ENCODE results near the gene KDM2A. TPM values are rescaled to one million over a fixed set of nuclear protein-coding genes. Genes with fewer than 3 reads are reported as not detected.

Gene KDM2A
- total RNA-seq, 3 donors from 2014 or later, result 47.0 to 64.1 (median 61.9) TPM

GRCh38 chr11:67283481-67283963, 164.5 kb downstream of the KDM2A start:
- peak overlapping the region in 1 of 2 donors; percentile 35 for H3K27ac ChIP-seq
- intact Hi-C loops (cut with DNase I; ENCODE audit: low total_unique reads), result no loop called here

GRCh38 chr11:67284811-67285540, 165.9 kb downstream of the KDM2A start:
- no peak for DNase-seq (ENCODE audit: low spot score in 2 of 2)
- peaks cover 22% of the 10 kb centered on the region for H3K36me3 ChIP-seq
- TF ChIP-seq CTCF (IDR thresholded peaks at IDR 0.05) (no peak), POLR2A (IDR thresholded peaks at IDR 0.05) (no peak), POLR2AphosphoS5 (IDR thresholded peaks at IDR 0.05) (no peak)

More at GRCh38 chr11:67283481-67283963, 164.5 kb downstream of the KDM2A start:
- no peaks in the 10 kb centered on the region for H3K9me3 ChIP-seq
- no peak for DNase-seq (ENCODE audit: low spot score in 2 of 2)
- H3K4me1 ChIP-seq, result peaks cover 9 to 11% of the 10 kb centered on the region in 2 donors
- no peaks in the 10 kb centered on the region for H3K27me3 ChIP-seq
- peaks cover 22% of the 10 kb centered on the region for H3K36me3 ChIP-seq
- TF ChIP-seq CTCF (IDR thresholded peaks at IDR 0.05), result no peak
- TF ChIP-seq POLR2A (IDR thresholded peaks at IDR 0.05), result no peak
- no peak for TF ChIP-seq POLR2AphosphoS5 (IDR thresholded peaks at IDR 0.05)
- H3K4me3 ChIP-seq, result no peak overlapping the region

GRCh38 chr11:67285541-67286498, 166.8 kb downstream of the KDM2A start:
- Histone ChIP-seq H3K9me3 (no peaks in the 10 kb centered on the region), H3K4me3 (no peak overlapping the region), H3K27me3 (no peaks in the 10 kb centered on the region), H3K27ac (peak overlapping the region; percentile 97 to 99), H3K36me3 (peaks cover 20% of the 10 kb centered on the region), H3K4me1 (peaks cover 8 to 21% of the 10 kb centered on the region in 2 donors)
- intact Hi-C loops (cut with DNase I; ENCODE audit: low total_unique reads), result no loop called here
- TF ChIP-seq POLR2AphosphoS5 (IDR thresholded peaks at IDR 0.05) (no peak), POLR2A (IDR thresholded peaks at IDR 0.05) (no peak), CTCF (IDR thresholded peaks at IDR 0.05) (no peak)
- no peak for DNase-seq (ENCODE audit: low spot score in 2 of 2)

More at GRCh38 chr11:67284811-67285540, 165.9 kb downstream of the KDM2A start:
- Histone ChIP-seq H3K27ac (no peak overlapping the region), H3K4me3 (no peak overlapping the region), H3K27me3 (no peaks in the 10 kb centered on the region), H3K4me1 (peaks cover 8 to 13% of the 10 kb centered on the region in 2 donors), H3K9me3 (no peaks in the 10 kb centered on the region)
- intact Hi-C loops (cut with DNase I; ENCODE audit: low total_unique reads), result no loop called here

GRCh38 chr11:67286621-67287333, 167.7 kb downstream of the KDM2A start:
- no peak for TF ChIP-seq CTCF (IDR thresholded peaks at IDR 0.05)
- TF ChIP-seq POLR2A (IDR thresholded peaks at IDR 0.05), result no peak
- TF ChIP-seq POLR2AphosphoS5 (IDR thresholded peaks at IDR 0.05), result no peak
- intact Hi-C loops (cut with DNase I; ENCODE audit: low total_unique reads), result no loop called here
- Histone ChIP-seq H3K36me3 (peaks cover 19% of the 10 kb centered on the region), H3K9me3 (no peaks in the 10 kb centered on the region), H3K27me3 (no peaks in the 10 kb centered on the region), H3K4me1 (peaks cover 8 to 21% of the 10 kb centered on the region in 2 donors), H3K27ac (peak overlapping the region; percentile 97 to 99), H3K4me3 (no peak overlapping the region)
- DNase-seq (ENCODE audit: low spot score in 2 of 2), result no peak
